NCI-H128 (cell line): Measurements from ENCODE around the gene LILRB4.
"Not testable (repeated sequence)": the region's sequence is repeated elsewhere in the genome, so short reads cannot be mapped to it uniquely, and the experiment has no call there.

Experiments used
- DNase-seq: peaks from one replicate; lab custom pipeline; 2025; ENCODE audit not compliant: unreplicated experiment; lab: John Stamatoyannopoulos, UW

The LILRB4 gene

DNA sequence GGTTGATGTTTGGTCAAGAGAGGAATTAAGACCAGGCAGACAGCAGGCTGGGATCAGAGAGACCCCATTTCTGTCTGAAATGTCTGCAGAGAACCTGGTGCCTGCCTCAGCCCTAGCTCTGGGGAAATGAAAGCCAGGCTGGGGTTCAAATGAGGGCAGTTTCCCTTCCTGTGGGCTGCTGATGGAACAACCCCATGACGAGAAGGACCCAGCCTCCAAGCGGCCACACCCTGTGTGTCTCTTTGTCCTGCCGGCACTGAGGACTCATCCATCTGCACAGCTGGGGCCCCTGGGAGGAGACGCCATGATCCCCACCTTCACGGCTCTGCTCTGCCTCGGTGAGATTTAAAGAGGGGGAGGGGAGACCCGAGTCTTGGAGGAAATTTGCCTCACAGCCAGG lies at the start of gene LILRB4:
Gene LILRB4, plus strand, starts transcription at position 256 of the 400 bp plus-strand sequence. Its CDS starts 49 bp downstream, at position 305.
- no peak for DNase-seq

DNA sequence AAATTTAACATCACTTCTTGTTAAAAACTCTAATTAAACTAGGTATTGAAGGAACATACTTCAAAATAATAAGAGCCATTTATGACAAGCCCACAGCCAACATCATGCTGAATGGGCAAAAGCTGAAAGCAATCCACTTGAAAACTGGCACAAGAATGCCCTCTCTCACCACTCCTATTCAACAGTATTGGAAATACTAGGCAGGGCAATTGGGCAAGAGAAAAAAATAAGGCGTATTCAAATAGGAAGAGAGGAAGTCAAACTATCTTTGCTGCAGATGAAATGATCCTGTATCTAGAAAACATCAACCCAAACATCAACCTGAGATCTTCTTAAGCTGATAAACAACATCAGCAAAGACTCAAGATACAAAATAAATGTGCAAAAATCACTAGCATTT lies 48.1 kb upstream of the LILRB4 start:
- DNase-seq: no peak

DNA sequence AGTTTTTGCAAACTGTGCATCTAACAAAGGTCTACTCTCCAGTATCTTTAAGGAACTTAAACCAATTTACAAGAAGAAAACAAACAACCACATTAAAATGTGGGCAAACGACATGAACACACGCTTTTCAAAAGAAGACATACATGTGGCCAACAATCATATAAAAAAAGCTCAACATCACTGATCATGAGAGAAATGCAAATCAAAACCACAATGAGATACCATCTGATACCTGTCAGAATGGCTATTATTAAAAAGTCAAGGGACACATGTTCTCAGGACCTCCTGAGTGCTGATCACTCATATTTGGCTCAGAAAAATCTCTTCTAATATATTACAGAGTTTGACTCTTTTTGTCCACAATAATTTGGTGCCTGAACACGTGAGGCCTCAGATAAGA lies 46.7 kb upstream of the LILRB4 start:
- DNase-seq: no peak

DNA sequence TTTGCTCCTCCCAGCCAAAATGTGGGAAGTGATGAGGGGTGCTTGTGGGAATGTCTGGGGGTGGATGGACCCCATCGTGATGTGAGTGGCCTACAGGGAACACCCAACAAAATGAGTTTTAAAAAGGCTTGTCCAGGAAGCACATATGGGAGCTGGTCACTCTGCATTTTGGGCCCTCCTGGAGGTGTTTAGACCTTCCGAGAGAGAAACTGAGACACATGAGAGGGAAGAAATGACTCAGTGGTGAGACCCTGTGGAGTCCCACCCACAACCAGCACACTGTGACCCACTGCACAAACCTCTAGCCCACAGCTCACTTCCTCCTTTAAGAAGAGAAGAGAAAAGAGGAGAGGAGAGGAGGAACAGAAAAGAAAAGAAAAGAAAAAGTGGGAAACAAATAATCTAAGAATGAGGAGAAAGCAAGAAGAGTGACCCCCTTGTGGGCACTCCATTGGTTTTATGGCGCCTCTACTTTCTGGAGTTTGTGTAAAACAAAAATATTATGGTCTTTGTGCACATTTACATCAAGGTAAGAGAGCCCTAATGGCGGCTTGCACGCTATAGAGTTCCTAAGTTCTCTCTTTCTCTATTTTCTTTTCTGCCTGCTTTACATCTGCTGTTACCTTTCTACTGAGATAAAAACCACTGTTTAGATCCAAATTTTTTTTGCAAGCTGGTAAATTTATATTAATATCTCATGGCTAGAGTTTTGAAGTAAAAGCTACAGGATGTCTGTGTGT lies 45.8 kb upstream of the LILRB4 start:
- DNase-seq: no peak

DNA sequence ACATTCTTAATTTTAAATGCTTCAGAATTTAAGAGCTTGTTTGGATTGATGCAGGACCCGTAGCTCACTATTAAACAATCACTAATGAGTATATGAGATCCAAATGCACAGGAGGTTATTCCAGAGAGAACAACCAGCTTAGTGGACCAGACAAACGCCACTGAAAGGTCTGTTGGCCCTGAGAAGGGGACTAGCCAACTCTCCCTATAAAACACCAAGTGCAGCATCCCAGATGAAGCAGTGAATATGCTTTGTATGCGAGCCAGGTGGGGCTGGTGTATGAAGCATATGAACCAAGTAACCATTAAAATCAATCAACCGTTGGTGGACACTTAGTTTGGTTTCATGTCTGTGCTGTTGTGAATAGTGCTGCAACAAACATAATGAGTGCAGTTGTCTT lies 42.3 kb upstream of the LILRB4 start:
- DNase-seq: no peak

DNA sequence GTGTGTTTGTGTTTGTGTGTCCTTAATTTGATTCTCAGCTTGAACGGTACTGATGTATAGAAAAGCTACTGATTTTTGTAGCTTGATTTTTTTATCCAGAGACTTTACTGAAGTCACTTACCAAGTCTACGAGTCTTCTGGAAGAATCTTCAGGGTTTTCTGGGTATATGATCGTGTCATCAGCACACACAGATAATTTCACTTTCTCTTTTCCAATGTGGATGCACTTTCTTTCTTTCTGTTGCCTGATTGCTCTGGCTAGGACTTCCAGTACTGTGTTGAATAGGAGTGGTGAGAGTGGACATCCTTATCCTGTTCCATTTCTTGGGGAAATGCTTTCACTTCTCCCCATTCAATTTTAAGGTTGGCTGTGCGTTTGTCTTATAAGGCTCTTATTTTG lies 40.4 kb upstream of the LILRB4 start:
- no peak for DNase-seq

DNA sequence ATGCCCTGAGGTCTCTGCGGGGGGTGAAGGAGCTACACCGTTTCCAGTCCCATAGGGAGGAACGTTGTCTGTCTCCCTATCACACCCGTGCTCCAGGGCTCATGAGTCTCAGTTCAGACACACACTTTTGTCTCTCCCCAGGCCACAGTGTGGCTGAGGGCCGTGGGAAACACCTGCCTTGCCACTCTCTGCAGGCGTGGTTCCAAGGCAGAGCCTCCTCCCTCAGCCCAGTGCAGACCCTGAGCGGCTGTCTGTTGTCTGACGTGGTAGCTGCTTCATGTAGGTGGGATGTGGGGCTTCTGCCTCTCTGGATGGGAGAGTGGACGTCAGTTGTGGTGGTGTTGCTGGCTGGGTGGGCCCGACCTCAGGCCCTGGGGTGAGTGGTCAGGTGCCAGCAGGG lies 38.6 kb upstream of the LILRB4 start:
- not testable (repeated sequence) for DNase-seq

DNA sequence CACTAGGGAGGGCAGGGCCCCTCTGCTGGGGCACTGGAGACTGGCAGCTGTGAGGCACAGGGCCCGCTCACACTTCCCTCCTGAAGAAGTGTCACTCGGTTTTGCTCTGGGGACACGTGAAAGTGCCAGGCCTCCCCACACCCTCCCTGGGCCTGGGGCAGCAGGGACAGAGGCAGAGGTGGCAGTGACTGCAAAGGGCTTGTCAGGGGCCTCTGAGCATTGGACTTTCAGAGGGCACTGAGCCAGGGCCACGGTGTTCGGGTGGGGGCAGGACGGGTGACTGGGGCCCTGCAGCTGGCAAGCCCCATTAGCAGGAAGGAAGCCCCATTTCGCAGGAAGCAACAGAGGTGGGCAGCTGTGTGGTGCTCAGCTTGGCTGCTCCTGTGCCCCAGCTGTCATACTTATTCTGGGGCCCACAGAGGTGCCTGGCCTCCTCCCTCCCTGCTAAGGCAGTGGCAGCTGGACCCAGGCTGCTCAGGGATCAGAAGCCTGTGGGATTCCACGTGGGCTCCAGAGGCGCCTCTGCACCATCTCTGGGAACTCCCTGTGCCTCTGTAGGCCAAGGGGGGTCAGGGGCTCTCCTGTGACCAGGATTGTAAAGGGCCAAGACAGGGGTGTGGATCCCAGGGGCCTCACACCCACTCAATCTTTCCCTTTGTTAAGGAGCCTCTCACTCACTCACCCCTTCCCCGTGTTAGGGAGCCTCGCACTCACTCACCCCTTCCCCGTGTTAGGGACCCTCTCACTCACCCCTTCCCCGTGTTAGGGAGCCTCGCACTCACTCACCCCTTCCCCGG lies 37.7 kb upstream of the LILRB4 start:
- DNase-seq: not testable (repeated sequence)

DNA sequence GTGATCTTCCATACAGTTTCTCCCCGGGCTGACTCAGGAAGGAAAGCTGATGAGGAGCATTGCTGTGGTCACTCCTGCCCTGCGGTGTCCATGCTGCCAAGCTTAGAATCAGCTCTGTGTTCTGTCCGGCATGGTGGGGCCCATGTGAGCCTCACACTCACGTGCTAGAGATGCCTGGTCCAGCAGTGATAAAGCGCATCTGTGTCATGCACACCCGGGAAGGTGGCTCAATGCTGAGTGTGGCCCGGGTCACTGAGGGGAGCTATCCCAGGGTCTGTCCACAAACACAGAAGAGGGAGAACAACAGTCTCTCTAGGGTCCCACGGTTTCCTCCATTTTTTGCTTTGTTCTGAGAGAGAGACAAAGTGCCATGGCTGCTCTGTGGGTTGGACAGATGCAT lies 36.0 kb upstream of the LILRB4 start:
- no peak for DNase-seq

DNA sequence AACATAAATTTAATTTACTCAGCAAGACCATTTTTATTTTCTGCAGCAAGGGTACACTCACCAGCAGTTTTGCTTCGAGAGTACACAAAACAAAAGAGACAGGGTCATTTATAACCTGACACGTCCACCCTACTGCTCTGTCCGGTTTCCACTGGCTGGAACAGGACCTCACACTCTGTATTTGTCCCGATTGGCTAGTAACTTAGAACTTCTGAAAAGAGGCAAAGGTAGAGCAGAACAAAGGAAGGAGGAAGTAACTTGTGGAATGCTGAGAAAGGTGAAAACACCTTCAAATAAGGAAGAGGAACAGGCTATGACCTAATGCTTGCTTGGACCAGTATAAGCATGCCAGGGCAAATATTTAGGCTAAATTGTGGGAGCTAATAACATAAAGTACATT lies 34.9 kb upstream of the LILRB4 start:
- not testable (repeated sequence) for DNase-seq

DNA sequence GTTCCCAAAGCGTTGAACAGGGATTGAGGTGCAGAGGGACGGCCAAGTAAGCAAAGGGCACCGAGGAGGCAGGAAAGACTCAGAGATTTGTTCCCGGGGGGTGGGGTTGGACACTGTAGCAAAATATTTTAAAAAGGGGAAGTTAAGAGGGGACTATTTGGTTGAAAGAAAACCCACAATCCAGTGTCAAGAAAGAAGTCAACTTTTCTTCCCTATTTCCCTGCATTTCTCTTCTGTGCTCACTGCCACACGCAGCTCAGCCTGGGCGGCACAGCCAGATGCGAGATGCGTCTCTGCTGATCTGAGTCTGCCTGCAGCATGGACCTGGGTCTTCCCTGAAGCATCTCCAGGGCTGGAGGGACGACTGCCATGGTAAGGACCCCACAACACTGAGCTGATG lies 32.5 kb upstream of the LILRB4 start, which contains the start of gene LILRB1:
Gene LILRB1, plus strand, starts transcription at position 223 of the 400 bp plus-strand sequence. CDS start 590 bp downstream, outside the sequence.
- DNase-seq: not testable (repeated sequence)

DNA sequence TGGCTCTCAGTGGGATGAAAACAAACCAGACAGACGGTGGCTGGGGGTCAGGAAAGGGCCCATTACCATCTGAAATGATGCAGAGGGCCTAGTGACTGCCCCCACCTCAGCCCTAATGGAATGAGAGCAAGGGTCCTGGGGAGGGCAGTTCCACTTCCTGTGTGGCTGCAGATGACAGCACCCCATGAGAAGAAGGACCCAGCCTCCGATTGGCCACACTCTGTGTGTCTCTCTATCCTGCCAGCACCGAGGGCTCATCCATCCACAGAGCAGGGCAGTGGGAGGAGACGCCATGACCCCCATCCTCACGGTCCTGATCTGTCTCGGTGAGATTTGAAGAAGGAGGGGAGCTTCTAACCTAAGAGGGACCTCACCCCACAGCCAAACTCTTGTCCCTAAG lies 32.0 kb upstream of the LILRB4 start:
- DNase-seq: no peak

DNA sequence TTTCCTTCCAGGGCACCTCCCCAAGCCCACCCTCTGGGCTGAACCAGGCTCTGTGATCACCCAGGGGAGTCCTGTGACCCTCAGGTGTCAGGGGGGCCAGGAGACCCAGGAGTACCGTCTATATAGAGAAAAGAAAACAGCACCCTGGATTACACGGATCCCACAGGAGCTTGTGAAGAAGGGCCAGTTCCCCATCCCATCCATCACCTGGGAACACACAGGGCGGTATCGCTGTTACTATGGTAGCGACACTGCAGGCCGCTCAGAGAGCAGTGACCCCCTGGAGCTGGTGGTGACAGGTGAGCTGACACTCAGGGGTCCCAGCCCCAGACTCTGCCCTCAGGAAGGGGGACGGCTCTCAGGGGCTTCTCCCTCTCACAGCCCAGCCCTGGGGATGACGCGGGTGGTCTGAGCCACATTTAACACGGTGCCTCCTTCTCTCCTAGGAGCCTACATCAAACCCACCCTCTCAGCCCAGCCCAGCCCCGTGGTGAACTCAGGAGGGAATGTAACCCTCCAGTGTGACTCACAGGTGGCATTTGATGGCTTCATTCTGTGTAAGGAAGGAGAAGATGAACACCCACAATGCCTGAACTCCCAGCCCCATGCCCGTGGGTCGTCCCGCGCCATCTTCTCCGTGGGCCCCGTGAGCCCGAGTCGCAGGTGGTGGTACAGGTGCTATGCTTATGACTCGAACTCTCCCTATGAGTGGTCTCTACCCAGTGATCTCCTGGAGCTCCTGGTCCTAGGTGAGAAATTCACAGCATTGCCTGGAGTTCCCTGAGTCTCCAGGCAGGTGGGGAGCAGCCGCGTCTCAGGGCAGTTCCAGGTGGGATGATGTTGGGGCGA lies 31.1 kb upstream of the LILRB4 start:
- not testable (repeated sequence) for DNase-seq

DNA sequence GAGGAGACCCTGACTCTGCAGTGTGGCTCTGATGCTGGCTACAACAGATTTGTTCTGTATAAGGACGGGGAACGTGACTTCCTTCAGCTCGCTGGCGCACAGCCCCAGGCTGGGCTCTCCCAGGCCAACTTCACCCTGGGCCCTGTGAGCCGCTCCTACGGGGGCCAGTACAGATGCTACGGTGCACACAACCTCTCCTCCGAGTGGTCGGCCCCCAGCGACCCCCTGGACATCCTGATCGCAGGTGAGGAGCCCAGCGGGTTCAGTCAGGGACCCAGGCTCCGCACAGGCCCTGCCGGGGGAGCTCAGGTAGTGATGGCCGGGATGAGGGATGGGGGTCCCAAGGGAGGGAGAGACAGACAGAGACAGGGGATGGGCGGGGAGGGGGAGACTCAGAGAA lies 30.3 kb upstream of the LILRB4 start:
- not testable (repeated sequence) for DNase-seq

DNA sequence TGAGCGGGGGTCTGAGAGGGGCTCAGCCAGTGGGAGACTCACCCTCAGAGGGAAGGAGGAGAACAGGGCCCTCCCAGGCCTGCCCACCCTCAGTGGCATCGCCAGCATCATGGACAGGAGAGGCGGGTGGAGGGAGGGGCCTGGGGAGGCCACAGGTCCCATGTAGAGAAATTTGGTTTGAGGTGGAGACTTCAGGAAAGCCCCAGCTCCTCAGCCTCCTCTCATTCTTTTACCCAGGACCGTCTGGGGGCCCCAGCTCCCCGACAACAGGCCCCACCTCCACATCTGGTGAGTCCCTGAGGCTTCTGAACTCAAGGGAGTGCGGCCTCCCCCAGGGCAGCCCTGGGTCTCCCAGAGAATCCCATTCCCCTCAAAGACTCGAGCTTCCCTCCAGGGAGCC lies 29.4 kb upstream of the LILRB4 start:
- DNase-seq: no peak

DNA sequence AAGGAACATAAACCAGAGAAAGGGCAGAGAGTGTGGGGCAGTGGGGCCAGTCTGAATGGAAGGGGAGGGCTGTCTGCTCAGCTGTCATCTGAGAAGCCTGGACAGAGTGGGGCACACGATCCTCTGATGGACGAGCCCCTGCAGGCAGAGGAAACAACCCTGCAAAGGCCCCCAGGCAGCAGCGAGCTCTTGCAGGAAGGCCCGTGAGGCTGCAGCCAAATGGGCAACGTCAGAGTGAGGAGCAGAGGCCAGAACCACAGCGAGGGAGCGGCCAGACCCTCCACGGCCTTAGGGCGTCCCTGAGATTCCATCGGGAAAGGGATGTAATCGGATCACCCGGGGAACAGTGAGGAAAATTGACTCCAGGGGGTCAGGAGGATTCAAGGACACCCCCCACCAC lies 26.7 kb upstream of the LILRB4 start:
- DNase-seq: not testable (repeated sequence)

DNA sequence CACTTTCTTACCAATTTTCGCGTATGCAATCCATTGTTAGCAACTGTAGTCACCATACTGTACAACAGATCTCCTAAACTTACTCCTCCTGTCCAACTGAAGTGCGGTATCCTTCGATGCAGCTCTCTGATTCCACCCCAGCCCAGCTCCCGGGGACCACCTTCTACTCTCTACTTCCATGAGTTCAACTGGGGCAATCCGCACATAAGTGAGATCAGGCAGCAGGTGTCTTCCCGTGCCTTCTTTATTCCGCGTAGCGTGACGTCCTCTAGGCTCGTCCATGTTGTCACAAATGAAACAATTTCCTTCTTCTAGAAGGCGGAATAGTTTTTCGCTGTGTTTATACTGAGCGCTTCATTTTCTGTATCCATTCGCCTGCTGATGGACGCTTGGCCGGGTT lies 24.1 kb upstream of the LILRB4 start:
- no peak for DNase-seq

DNA sequence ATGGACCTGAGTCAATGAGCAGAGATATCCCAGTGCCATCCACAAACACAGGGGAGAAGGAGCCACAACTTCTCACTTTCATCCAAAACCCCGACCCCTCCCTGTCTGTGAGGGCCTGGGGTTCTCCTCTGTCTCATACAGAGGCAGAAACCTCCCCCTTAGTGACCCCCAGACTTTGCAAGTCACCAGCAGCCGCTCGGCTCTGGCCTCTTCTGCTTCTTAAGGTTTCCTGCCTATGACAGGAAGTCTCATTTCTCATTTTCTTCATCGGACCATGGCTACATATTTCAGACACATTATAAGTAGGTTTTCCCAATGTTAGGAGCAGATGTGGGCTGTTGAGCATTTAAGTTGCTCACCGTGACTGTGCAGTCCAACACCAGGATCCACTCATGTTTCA lies 19.8 kb upstream of the LILRB4 start:
- not testable (repeated sequence) for DNase-seq

DNA sequence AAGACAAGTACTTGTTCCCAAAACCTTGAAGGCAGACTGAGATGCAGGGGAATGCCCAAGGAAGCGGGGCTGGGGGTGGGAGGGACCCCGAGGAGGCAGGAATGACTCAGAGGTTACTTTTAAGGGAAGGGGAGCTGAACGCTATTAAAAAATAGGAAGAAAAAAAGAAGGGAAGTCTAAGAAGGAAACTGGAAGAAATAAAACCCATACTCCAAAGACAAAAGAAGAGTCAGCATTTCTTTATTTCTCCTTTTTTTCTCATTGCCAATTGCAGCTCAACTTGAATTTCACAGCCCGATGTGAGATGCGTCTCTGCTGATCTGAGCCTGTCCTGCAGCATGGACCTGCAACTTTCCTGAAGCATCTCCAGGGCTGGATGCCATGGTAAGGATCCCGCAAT lies 19.2 kb upstream of the LILRB4 start:
- DNase-seq: not testable (repeated sequence)

DNA sequence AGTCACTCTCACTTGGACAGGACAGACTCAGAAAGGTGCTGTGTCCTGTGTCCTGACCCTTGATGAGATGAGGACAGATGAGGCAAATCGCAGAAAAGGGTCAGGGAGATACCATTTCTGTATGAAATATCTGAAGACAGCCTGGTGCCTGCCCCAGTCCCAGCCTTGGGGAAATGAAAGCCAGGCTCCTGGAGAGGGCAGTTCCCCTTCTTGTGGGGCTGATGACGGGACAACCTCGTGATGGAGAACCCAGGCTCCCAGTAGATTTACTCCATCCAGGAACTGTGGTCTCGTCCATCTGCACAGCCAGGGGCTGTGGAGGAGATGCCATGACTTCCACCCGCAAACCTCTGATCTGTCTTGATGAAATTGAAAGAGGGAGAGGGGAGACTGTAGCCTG lies 18.7 kb upstream of the LILRB4 start:
- DNase-seq: no peak

DNA sequence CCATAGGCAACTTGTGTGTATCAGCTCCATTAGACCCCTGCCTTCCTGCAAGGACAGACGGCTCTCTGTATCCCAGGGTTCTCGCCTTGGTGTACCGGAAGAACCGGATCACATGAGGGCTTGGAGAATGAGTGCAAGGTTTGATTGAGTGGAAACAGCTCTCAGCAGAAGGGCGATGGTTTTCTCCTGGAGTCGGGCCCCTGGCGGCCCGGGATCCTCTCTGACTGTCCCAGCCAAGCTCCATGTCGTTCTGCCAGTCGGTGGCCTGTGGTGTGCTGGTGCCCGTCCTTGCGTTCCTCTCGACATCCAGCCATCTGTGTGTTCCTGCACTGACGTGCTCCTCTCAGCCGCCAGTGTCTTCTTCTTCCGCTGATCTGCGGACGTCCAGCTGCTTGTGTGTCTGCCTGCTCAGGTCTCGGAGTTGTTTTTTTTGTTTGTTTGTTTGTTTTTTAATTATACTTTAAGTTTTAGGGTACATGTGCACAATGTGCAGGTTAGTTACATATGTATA lies 16.4 kb upstream of the LILRB4 start:
- no peak for DNase-seq
